Coronary artery (tissue), 2 donors: ENCODE results near the gene LAMA3.

Source experiments
- DNase-seq: peaks from one replicate; pipeline ENCODE4 v3.0.0-alpha.2; 2017; ENCODE audit warnings: low spot score
- H3K27ac ChIP-seq, 2 donors: fragments of 200-600 bp; sonication (generic); one replicate each; pipeline ENCODE4 v1.5.1; 2016 to 2019
- H3K4me3 ChIP-seq: fragments of 200-600 bp; sonication (generic); 2 replicates; pipeline ENCODE4 v1.5.1; 2016; ENCODE audit warnings: mild to moderate bottlenecking, moderate library complexity
- CTCF ChIP-seq: fragments of 200-600 bp; sonication (generic); IDR thresholded peaks from one replicate; pipeline ENCODE4 v1.5.1; 2019; ENCODE audit warnings: antibody characterized with exemption

The LAMA3 gene

GRCh38 chr18:23936381-23936958, 247.2 kb downstream of the LAMA3 start:
- TF ChIP-seq CTCF, result no peak
- Histone ChIP-seq H3K4me3 (no peak overlapping the region), H3K27ac (no peak overlapping the region)
- DNase-seq, result no peak

GRCh38 chr18:23938043-23938756, 248.9 kb downstream of the LAMA3 start:
- DNase-seq, result no peak
- no peak overlapping the region for H3K4me3 ChIP-seq
- no peak overlapping the region for H3K27ac ChIP-seq
- TF ChIP-seq CTCF, result no peak

- Histone ChIP-seq H3K27ac (no peak overlapping the region), H3K4me3 (no peak overlapping the region)
- TF ChIP-seq CTCF, result no peak
- no peak for DNase-seq
Observed at GRCh38 chr18:23938901-23939341, 249.7 kb downstream of the LAMA3 start.

- H3K4me3 ChIP-seq, result no peak overlapping the region
- DNase-seq, result no peak
- no peak for TF ChIP-seq CTCF
- no peak overlapping the region for H3K27ac ChIP-seq
Observed at GRCh38 chr18:23939366-23939765, 250.1 kb downstream of the LAMA3 start.

GRCh38 chr18:23939896-23940295, 250.6 kb downstream of the LAMA3 start:
- DNase-seq, result no peak
- no peak for TF ChIP-seq CTCF
- H3K4me3 ChIP-seq, result no peak overlapping the region
- no peak overlapping the region for H3K27ac ChIP-seq

- no peak overlapping the region for H3K27ac ChIP-seq
- H3K4me3 ChIP-seq, result no peak overlapping the region
- no peak for DNase-seq
- no peak for TF ChIP-seq CTCF
Observed at GRCh38 chr18:23941791-23942190, 252.5 kb downstream of the LAMA3 start.

GRCh38 chr18:23943104-23943503, 253.9 kb downstream of the LAMA3 start:
- no peak for TF ChIP-seq CTCF
- no peak overlapping the region for H3K4me3 ChIP-seq
- H3K27ac ChIP-seq, result no peak overlapping the region
- no peak for DNase-seq
